GM12874 (cell line): ENCODE data around the gene DIS3L2.

Experiments used
- TF ChIP-seq, protein P1 (sequence below): IDR thresholded peaks from 2 replicates; pipeline ENCODE4 v1.5.1; 2011; ENCODE audit warnings: low read depth, mild to moderate bottlenecking, control low read depth, low read length, moderate library complexity; ENCODE audit not compliant: insufficient read depth

Gene DIS3L2

DNA sequence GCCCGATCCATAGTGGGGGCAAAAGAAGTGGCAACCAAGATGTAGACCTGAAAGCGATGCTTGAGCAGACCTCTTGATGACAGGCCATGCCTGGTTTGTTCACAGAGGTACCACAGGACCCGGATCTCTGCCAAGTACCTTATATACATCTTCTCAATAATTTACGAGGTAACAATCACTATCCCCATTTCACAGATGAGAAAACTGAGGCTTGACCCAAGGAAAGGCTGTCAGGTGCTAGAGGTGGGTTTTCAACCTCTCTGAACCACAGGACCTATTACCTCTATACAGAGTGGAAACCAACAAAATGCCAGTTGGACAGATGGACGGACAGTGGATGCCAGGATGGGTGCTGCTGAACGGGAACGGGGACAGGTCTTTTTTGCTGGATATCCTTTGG lies 13.8 kb upstream of the DIS3L2 start:
- TF ChIP-seq, protein P1, sequence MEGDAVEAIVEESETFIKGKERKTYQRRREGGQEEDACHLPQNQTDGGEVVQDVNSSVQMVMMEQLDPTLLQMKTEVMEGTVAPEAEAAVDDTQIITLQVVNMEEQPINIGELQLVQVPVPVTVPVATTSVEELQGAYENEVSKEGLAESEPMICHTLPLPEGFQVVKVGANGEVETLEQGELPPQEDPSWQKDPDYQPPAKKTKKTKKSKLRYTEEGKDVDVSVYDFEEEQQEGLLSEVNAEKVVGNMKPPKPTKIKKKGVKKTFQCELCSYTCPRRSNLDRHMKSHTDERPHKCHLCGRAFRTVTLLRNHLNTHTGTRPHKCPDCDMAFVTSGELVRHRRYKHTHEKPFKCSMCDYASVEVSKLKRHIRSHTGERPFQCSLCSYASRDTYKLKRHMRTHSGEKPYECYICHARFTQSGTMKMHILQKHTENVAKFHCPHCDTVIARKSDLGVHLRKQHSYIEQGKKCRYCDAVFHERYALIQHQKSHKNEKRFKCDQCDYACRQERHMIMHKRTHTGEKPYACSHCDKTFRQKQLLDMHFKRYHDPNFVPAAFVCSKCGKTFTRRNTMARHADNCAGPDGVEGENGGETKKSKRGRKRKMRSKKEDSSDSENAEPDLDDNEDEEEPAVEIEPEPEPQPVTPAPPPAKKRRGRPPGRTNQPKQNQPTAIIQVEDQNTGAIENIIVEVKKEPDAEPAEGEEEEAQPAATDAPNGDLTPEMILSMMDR, result no peak

DNA sequence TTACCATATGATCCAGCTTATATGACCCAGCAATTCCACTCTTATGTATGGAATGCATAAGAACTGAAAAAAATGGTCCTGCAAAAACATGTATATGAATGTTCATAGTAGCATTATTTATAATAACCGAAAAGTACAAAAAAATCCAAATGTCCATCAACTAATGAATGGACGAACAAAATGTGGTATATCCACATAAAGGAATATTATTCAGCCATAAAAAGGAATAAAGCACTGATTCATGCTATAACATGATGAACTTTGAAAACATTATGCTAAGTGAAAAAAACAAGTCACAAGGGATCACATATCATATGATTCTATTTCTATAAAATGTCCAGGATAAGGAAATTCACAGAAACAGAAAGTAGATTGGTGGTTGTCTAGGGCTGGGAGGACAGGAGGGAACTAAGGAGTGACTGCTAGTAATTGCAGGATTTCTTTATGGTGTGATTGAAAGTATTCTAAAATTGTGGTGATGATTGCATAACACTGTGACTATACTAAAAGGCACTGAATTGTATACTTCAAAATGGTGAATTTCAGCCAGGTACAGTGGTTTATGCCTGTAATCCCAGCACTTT lies 10.0 kb upstream of the DIS3L2 start:
- TF ChIP-seq, protein P1, result no peak

DNA sequence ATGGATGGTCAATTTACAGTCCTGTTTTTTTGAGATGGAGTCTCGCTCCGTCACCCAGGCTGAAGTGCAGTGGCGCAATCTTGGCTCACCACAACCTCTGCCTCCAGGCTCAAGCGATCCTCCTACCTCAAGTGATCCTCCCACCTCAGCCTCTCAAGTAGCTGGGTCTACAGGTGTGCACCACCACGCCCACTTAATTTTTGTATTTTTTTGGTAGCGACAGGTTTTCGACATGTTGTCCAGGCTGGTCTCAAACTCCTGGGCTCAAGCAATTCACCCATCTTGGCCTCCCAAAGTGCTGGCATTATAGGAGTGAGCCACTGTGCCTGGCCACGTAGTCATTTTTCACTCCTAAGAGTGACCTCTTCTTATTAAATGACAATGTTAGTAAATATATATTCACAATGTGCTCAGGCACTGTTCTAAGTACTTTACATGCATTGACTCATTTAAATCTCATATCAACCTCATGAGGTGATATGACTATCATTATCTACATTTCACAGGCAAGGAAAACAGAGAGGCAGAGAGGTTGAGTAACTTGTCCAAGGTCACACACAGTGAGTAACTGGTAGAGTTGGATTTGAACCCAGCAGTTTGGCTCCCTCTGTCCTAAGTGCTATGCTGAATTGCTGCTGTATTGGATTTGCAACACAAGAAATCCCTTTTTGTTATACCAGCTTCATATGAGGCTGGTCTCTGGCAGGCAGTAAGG lies 5.6 kb upstream of the DIS3L2 start:
- TF ChIP-seq, protein P1, result no peak

DNA sequence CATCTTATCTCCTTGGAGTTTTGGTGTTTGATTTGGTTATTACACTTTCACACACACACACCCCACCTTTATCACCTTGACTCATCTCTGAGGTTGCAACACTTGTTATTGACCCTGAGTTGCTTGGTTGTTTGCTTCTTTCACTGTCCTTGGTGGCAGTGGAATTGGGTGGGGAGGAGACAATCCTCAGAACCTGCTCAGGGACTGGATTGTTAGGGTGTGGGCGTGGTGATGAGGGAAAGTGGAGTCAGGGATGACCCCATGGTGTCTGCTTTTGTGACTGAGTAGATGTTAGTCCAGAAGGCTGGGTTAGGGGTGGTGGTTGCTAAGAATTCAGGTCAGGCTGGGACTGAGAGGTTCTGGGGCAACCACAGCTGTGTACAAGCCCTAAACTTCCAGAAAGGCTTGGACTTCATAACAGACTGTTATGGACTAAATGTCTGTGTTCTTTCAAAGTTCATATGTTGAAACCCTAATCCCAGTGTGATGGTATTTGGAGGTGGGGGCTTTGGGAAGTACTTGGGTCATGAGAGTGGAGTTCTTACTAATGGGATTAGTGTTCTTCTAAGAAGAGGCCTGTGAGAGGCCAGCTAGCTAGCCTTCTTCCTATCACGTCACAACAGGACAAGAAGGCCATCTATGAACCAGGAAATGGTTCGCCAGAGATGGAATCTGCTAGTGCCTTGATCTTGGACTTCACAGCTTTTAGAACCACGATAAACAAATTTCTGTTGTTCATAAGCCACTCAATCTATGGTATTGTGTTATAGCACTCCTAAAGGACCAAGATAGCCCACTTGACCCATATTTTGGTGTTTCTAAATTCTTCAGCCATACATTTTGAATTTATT lies 3.4 kb upstream of the DIS3L2 start:
- TF ChIP-seq, protein P1, result no peak

DNA sequence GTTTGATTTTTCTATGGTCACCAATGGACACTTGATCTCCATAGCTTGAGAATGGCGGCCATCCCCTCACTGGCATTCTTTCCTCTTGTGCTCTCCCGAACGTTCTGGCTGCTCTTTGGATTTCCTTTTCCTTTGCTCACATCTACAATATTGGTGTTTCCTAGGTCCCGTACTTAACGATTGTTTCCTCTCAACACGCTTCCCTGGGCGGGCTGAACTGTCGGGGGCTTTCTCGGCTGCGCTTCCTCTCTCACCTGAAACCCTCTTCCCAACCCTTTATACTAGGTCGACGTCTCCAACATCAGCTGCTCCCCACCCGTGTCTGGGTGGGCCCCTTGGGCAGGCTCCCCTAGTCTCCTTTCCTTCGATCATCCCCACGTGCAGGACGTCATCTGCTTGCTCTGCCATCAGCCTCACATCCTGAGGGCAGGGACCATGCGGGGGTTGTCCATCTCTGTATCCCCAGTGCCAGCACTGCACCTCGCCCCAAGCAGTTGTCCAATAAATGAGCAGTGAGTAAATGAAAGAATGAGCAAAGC lies 634 bp upstream of the DIS3L2 start:
- TF ChIP-seq, protein P1, result no peak

DNA sequence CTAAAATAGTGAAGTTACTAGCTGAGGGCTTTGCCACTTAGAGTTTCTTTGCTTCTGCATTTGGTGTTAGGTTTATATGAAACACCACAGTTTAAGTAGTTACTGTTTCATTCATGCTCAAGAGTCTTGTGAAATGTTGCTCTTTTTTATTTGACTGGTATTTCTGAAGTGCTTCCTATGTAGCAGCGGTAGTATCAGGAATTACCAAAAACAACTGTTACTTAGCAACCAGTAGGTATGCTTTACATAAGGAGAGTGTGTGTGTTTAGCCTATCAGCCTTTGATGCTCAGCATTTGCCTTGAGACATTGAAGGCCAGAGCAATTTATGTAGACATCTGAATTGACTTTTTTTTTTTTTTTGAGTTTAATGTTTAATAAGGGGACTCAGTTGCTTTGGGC lies 3.6 kb downstream of the DIS3L2 start:
- TF ChIP-seq, protein P1, result no peak

DNA sequence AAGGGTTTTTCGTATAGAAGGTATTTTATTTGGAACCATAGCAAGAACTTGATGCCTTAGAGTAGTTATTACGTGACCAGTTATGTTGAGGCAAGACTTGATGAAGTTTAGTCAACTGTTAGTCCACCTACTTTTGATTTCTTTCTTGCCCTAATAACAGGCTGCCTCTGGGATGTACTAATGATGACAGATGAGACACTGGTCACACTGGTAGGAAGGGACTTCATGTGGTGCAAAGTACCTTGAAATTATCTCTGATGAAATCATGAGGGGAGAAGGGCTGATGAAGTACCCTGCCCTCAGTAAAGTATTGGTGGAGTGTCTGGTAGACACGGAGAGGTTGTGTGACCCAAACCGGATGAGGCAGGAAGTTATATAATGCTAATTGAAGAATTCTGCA lies 5.4 kb downstream of the DIS3L2 start:
- TF ChIP-seq, protein P1, result no peak
